ENCODE measurements around the gene SIT1.

DNA sequence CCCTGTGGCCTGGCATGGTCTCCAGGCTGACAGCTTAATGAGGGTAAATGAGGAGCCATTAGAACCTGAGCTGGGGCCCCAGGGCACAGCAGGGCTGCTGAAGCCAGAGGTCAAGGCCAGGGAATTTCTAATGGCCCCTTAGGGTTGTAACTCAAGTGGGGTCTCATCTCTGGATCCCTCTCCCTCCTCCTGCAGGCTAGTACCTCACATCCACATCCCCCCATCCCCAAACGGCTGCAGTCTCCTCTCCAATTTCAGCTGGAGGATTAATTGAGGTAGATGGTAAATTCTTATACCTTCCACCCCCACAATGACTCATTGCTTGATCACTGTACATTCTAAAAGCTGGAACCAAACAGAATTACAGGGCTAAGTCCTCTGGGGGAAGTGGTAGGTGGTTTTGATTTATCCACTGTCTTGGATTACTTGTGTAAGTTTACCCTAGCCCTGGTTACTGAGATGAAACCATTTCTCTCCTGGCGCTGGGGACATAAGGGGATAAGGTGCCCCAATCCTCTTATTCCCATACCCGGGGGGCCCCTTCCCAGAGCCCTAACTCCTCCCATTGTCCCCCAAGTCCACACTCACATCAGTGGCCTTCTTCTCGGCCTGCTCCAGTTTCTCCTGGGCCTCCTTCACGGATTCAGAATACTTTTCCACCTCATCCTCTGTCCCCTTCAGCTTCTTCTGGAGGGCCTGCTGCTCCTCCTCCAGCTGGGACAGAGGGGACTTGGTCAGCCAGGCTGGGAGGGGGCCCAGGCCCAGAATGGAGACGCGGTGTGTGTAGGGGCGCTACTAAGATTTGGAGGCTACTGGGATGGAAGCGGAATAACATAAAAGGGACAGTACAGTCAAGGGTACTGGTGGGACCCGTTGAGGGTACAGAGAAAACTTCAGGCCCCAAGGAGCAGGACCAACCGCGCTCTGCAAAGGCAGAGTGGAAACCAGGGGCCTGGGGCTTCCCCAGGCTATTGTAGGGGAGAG lies 38.1 kb upstream of the SIT1 start:
- TF ChIP-seq POLR2A (IDR thresholded peaks at IDR 0.05; ENCODE audit: low read length) (no peak), GATA1 (IDR thresholded peaks at IDR 0.05; ENCODE audit: low read depth, low read length) (no peak)
